HG03442 (cell line): Measurements from ENCODE around the gene BACE2.

Experiments
- ATAC-seq: cut with Tn5 transposase; IDR thresholded peaks from one replicate; pipeline ENCODE4 v1.9.1; 2021; ENCODE audit warnings: mild to moderate bottlenecking, moderate library complexity; ENCODE audit not compliant: unreplicated experiment

Gene BACE2

DNA sequence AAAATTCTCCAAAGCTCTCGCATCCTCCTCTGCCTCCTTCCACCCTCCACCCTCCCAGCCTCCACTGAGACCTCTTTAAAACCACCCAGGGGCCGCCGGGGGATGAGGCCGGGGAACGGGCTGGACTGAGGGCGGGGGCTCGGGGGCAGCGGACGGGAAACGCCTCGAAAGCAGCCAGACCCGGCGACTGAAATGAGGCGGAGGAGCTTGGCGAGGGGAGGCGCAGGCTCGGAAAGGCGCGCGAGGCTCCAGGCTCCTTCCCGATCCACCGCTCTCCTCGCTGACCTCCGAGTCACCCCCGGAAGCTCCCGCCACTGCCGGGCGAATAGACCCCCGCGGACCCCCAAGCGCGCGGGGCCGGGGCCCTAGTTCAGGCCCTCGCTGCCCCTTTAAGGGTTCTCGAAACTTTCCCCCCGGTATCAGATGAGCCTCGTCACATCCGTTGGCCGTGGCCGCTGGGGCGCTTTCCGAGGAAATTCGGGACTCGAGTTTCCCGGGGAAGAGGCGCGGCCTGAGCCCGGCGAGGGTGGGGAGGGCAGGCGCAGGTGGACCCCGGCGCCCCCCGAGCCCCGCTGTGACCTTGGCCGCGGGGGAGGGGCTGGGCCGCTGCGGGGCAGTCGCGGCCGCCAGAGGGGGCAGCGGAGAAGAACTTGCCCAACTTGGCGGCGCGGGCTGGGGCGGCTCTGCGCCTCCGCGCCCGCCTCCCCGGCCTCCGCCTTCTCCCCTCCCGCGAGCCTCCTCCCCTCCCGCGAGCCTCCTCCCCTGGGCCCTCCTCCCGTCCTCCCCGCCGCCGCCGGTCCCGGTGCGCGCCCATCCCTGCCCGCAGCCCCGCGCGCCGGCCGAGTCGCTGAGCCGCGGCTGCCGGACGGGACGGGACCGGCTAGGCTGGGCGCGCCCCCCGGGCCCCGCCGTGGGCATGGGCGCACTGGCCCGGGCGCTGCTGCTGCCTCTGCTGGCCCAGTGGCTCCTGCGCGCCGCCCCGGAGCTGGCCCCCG is at the start of gene BACE2:
Gene BACE2 (plus strand): TSS at position 813 of the 995 bp plus-strand sequence. CDS start 104 bp downstream, at position 917.
- ATAC-seq, result no peak

DNA sequence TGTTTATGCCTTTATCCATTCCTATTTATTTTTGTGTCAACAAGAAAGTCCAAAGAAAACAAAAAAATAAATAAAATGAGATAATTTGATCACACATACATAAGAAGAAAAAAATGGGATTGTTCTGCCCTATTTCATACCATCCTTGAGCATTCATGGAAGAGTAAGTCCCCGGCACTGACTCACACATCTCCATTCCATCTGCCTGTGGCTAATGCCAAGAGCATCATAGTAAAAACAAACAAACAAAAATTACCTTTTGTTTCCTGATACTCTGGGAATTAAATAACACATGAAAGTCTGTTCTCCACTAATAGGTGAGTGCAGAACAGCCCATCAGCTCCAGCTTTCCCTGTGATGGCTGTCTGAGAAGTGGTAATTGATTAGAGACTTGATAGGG is 48.1 kb upstream of the BACE2 start:
- ATAC-seq, result no peak

DNA sequence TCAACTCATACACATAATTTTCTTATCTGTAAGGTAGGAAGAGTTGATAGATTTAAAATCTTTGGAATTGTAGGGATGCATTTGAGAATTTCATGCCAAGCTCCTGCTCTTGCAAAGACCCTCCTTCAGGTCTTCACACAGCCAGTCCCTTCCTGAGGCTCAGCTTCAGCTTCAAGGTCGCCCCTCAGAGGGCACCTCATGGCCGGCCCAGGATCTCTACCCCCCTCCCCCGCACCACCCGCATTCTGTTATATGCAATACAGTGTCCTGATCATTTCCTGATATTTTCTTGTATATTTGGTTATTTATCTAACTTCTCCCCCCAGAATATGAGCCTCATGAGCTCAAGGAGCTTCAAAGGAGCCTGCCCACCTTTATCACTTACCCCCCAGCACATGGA is 47.0 kb upstream of the BACE2 start:
- no peak for ATAC-seq

GRCh38 chr21:41121785-41122415 is 46.1 kb upstream of the BACE2 start:
- no peak for ATAC-seq

DNA sequence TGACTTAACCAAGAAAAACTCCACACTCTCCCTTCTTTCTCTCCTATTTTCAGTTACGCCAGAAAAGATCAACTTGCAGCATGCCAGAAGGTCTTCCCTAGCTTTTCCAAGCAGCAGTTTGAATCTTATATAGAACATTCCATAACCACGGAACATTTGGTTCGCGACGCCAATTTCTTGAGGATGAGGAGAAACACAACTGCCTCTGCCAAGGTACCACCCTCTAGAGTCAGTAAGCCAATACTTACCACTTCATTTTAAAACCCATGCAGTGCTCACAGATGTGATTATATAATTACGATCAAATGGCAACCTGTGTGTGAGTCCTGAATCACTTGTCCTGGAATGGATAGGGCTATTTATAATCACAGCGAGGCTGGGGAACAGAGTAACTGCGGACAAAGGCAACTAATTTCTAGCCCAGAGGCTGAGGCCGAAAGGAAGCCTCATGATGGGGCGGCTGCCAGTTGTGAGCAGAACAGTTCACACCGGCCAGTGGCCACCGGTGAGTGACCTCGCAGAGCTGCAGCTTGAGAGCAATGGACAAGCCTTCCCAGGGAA is 43.2 kb upstream of the BACE2 start:
- no peak for ATAC-seq

- ATAC-seq, result no peak
Measured at GRCh38 chr21:41128981-41129380, 39.0 kb upstream of the BACE2 start.

DNA sequence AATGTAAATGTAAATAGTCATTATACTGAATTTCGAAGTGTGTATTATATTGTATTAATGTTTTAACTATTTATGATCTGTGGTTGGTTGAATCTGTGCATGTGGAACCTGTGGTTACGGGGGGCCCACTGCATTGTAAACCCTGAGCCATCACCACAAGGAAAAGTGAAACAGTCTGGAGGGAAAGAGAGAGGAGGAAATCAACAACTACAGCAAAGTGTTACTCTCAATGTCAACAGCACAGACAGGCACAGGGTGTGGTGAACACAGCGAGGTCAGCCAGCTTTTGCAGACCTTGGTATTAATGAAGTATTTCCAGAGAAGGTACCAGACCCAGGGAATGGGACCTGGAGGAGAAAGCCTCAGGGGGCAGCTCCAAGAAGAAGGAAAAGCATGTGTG is 37.1 kb upstream of the BACE2 start:
- ATAC-seq, result no peak

DNA sequence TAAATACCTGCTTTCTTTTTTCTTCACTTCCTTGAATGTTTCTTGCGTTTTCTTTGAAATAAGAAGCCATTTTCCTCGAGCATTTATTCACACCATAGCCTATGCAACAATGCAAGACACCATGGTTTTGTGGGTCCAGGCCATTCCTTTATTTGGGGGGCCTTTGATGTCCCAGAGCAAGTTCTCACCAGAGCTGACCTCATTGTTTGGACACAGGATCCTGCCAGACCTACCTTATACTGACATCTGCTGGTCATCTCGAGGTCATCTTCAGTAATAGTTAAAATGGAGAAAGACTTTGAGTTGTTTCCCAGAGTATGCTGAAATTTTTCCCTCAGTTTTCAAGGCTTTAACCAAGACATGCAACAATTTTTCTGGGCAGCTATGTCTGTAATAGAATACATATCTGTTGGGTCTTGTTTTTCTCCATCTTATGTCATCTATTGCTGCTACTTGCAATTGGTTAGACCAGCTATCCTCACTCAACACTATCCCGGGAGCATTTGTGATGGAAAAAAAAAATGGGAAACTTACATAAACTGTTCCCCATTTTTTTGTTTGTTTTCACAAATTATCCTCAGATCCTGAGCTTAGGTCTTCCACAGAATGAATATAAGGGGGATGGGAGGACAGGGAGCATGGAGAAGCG is 34.0 kb upstream of the BACE2 start:
- no peak for ATAC-seq

DNA sequence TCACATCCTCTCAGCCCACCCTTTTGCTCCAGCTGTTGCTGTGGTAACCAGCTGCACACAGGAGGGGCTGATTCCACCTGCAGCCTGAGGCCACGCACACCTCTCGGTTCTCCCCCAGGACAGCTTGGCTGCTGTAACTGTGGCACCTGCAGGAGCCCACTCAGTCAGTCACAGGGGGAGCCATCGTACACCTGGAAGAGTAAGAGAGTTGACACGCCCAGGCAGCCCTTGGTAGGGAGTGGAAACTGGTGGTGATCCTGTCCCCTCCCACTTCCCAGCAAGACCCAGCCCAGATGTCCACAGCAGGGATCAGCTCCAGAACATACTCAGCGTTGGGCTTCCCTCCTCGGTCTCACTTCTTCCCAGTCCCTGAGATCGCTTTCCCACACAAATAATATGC is 32.2 kb upstream of the BACE2 start:
- ATAC-seq, result no peak

GRCh38 chr21:41136286-41136685 is 31.7 kb upstream of the BACE2 start:
- no peak for ATAC-seq

GRCh38 chr21:41137401-41137800 is 30.6 kb upstream of the BACE2 start:
- ATAC-seq, result no peak

- no peak for ATAC-seq
Measured at GRCh38 chr21:41137889-41138288, 30.1 kb upstream of the BACE2 start.

GRCh38 chr21:41138711-41139110 is 29.2 kb upstream of the BACE2 start:
- no peak for ATAC-seq

DNA sequence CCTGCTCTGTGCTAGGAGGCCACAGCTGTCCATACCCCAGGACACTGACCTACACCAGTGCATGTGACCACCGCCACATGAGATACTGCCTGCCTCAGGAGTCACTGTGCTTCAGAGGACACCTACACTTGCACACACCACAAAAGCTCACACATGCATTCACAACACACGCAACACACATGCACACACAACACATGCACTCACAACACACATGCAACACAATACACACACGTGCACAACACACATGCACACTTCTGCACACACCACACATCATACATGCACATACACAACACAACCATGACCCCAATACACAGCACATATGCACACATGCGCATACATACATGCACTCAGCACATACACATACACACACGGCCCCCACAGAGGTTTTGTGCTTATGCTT is 28.7 kb upstream of the BACE2 start:
- no peak for ATAC-seq

GRCh38 chr21:41139951-41140350 is 28.0 kb upstream of the BACE2 start:
- no peak for ATAC-seq

- no peak for ATAC-seq
Measured at GRCh38 chr21:41141031-41141457, 26.9 kb upstream of the BACE2 start.

- ATAC-seq, result no peak
Measured at GRCh38 chr21:41142051-41142795, 25.7 kb upstream of the BACE2 start.

DNA sequence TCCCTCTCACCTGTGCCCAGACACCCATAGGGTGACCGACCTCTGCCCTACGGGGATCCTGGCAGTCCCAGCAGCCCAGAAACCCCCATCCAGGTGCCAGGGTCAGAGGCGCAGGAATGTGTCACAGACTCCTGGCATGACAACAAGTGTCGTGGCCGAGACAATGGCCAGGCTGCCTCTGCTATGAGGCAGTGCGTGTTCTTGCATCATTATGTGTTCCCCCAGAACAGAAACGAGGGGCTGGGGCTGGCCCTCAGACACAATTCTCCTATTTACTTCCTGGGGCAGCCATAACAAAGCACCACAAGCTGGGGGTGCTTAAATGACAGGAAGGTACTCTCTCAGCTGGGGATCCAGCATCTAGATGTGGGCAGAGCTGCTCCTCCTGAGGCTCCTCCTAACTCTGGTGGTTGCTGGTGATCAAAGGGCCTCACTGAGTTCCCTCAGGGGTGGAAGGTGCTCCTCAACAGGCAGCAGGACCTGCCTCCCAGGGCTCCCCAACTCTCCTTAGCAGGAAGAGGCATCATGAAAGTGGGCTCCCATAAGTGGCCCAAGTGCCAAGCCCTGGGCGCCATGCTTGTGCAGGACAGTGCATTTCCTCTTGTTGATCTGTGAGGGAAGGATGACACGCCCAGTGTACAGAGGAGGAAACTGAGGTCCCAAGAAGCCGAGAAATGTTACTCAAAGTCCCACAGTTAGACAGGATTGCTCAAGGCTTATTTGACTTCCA is 24.2 kb upstream of the BACE2 start:
- ATAC-seq, result no peak

DNA sequence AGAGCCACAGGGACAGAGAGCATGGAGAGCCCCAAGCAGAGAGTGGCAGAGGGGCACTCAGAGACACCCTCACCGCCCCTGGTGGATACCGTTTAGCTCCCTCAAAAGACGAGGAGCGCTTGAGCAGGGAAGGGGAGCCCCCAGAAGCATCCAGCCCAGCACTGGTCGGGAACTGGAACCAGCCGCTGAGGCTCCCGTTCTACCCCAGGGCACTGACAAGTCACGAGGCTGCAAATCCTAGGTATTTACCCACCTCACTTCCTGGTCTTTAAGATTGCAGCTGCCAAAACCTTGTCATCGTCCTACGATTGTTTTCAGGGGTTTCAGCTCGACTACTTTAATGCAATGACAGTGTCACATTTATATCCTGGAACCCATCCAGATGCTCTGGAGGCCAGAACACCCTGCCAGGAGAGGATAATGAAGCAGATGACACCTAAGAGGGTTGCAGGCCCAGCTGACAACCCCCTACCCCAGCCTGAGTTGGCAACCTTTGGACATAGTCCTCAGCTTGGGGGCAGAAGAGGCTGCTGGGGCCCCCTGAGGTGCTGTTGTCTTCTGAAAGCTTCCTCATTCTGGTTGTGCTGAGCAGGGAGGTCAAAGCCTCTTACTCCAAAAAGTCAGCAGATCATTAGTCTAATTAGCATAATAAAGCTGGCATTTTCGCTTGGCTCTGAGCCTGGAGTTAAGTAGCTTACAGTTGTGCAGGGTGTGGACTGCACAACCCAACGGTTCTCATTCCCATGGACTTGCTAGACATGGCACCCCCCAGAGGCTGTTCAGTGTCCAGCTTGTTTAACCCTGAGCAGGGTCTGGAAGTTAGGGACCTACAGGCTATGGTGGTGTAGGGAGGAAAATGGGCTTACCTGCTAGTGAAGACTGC is 20.6 kb upstream of the BACE2 start:
- no peak for ATAC-seq
